Neural cell (in vitro differentiated cells): ENCODE measurements around the gene MYO6.

ENCODE experiments used
- EP300 ChIP-seq: fragments of 450-650 bp; conservative IDR thresholded peaks from 2 replicates; pipeline ENCODE4 v1.6.1; 2014; ENCODE audit warnings: antibody characterized with exemption, mild to moderate bottlenecking, moderate library complexity; ENCODE audit not compliant: poor library complexity, severe bottlenecking
- EZH2 ChIP-seq: fragments of 200-600, 300-800 bp; shearing (Covaris generic), sonication (generic); IDR thresholded peaks from 2 replicates; pipeline ENCODE4 v1.6.1; 2014; ENCODE audit warnings: antibody characterized with exemption, low read length, borderline replicate concordance, mild to moderate bottlenecking; ENCODE audit not compliant: insufficient read depth, poor library complexity, severe bottlenecking
- RAD21 ChIP-seq: fragments of 450-650 bp; conservative IDR thresholded peaks from 2 replicates; pipeline ENCODE4 v1.6.1; 2014; ENCODE audit warnings: antibody characterized with exemption, mild to moderate bottlenecking, moderate library complexity
- TAF1 ChIP-seq: IDR thresholded peaks from 2 replicates; pipeline ENCODE4 v1.6.1; 2012; ENCODE audit warnings: low read depth
- TF ChIP-seq, protein P1 (sequence below): fragments of 450-650 bp; IDR thresholded peaks from 2 replicates; pipeline ENCODE4 v1.5.1; 2014; ENCODE audit warnings: antibody characterized with exemption, mild to moderate bottlenecking, moderate library complexity; ENCODE audit not compliant: poor library complexity, severe bottlenecking
- TF ChIP-seq, protein P2 (sequence below): IDR thresholded peaks from 2 replicates; pipeline ENCODE4 v1.6.1; 2012; ENCODE audit warnings: borderline replicate concordance

DNA sequence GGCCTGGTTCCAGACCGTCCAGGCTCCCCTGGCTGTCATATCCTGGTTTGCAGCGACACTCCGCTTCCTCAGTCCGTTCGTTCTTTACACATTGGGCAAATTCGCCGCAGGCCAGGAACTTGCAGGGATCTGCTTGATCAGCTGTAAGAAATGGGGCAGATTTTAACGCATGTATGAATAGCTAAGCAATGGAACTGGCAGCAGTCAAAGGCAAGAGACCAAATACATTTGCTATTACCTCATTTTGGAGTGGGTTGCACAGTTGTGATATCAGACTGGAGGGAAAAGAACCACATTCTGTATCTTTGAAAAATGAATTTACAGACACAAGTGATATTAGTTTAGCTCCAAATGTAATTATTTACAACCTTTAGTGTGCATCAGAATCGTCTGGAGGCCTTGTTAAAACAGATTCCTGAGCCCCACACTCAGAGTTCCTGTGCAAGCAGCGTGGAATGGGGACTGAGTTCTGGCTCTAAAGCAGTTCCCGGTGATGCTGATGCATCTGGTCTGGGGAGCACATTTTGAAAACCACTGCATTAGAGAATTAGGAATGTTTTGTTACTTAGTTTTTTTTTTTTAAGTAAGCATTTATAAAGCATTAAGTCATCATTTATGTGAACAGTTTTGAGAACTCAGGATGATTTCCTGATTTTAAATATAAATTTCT is 182.1 kb downstream of the MYO6 start:
- TF ChIP-seq TAF1: no peak
- no peak for TF ChIP-seq EP300
- TF ChIP-seq, protein P1, sequence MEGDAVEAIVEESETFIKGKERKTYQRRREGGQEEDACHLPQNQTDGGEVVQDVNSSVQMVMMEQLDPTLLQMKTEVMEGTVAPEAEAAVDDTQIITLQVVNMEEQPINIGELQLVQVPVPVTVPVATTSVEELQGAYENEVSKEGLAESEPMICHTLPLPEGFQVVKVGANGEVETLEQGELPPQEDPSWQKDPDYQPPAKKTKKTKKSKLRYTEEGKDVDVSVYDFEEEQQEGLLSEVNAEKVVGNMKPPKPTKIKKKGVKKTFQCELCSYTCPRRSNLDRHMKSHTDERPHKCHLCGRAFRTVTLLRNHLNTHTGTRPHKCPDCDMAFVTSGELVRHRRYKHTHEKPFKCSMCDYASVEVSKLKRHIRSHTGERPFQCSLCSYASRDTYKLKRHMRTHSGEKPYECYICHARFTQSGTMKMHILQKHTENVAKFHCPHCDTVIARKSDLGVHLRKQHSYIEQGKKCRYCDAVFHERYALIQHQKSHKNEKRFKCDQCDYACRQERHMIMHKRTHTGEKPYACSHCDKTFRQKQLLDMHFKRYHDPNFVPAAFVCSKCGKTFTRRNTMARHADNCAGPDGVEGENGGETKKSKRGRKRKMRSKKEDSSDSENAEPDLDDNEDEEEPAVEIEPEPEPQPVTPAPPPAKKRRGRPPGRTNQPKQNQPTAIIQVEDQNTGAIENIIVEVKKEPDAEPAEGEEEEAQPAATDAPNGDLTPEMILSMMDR: no peak
- TF ChIP-seq, protein P2, sequence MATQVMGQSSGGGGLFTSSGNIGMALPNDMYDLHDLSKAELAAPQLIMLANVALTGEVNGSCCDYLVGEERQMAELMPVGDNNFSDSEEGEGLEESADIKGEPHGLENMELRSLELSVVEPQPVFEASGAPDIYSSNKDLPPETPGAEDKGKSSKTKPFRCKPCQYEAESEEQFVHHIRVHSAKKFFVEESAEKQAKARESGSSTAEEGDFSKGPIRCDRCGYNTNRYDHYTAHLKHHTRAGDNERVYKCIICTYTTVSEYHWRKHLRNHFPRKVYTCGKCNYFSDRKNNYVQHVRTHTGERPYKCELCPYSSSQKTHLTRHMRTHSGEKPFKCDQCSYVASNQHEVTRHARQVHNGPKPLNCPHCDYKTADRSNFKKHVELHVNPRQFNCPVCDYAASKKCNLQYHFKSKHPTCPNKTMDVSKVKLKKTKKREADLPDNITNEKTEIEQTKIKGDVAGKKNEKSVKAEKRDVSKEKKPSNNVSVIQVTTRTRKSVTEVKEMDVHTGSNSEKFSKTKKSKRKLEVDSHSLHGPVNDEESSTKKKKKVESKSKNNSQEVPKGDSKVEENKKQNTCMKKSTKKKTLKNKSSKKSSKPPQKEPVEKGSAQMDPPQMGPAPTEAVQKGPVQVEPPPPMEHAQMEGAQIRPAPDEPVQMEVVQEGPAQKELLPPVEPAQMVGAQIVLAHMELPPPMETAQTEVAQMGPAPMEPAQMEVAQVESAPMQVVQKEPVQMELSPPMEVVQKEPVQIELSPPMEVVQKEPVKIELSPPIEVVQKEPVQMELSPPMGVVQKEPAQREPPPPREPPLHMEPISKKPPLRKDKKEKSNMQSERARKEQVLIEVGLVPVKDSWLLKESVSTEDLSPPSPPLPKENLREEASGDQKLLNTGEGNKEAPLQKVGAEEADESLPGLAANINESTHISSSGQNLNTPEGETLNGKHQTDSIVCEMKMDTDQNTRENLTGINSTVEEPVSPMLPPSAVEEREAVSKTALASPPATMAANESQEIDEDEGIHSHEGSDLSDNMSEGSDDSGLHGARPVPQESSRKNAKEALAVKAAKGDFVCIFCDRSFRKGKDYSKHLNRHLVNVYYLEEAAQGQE: no peak
- no peak for TF ChIP-seq RAD21
- TF ChIP-seq EZH2: no peak
